Measurements from ENCODE around the gene NACC2.
A peak's percentile ranks its signal among the peaks of the same experiment; 100 is the strongest.
"Not testable (repeated sequence)": the region's sequence is repeated elsewhere in the genome, so short reads cannot be mapped to it uniquely, and the experiment has no call there.

Gene NACC2

GRCh38 chr9:136026943-136027289 is 68.2 kb downstream of the NACC2 start:
- H3K27ac ChIP-seq (ENCODE audit: low read length); H3K4me1 ChIP-seq (ENCODE audit: insufficient read depth, low read length); H3K9me3 ChIP-seq (ENCODE audit: insufficient read depth, low read depth, low read length); H3K27me3 ChIP-seq (ENCODE audit: insufficient read depth, low read length); H3K36me3 ChIP-seq (ENCODE audit: insufficient read depth, low read depth, low read length); H3K4me3 ChIP-seq (ENCODE audit: low read length); H3K9ac ChIP-seq (ENCODE audit: low read depth, low read length): not testable (repeated sequence)

GRCh38 chr9:136026266-136026942 is 68.7 kb downstream of the NACC2 start:
- no peaks in the 10 kb centered on the region for H3K9me3 ChIP-seq (ENCODE audit: insufficient read depth, low read depth, low read length)
- peaks cover 3% of the 10 kb centered on the region; the same call in 1 of the 2 replicates for H3K27me3 ChIP-seq (ENCODE audit: insufficient read depth, low read length)
- no peaks in the 10 kb centered on the region; the same call in 1 of the 2 replicates for H3K36me3 ChIP-seq (ENCODE audit: insufficient read depth, low read depth, low read length)
- no peak overlapping the region for H3K9ac ChIP-seq (ENCODE audit: low read depth, low read length)
- H3K4me1 ChIP-seq (ENCODE audit: insufficient read depth, low read length), result peaks cover 1% of the 10 kb centered on the region; the same call in 1 of the 2 replicates
- no peak overlapping the region for H3K27ac ChIP-seq (ENCODE audit: low read length)
- H3K4me3 ChIP-seq (ENCODE audit: low read length), result no peak overlapping the region

GRCh38 chr9:136025481-136025880 is 69.6 kb downstream of the NACC2 start:
- Histone ChIP-seq H3K9me3 (ENCODE audit: insufficient read depth, low read depth, low read length) (no peaks in the 10 kb centered on the region), H3K9ac (ENCODE audit: low read depth, low read length) (no peak overlapping the region), H3K4me3 (ENCODE audit: low read length) (no peak overlapping the region), H3K27me3 (ENCODE audit: insufficient read depth, low read length) (peaks cover 4% of the 10 kb centered on the region; the same call in 1 of the 2 replicates), H3K4me1 (ENCODE audit: insufficient read depth, low read length) (peaks cover 10% of the 10 kb centered on the region; the same call in 1 of the 2 replicates), H3K36me3 (ENCODE audit: insufficient read depth, low read depth, low read length) (no peaks in the 10 kb centered on the region; the same call in 1 of the 2 replicates), H3K27ac (ENCODE audit: low read length) (no peak overlapping the region)

- peaks cover 10% of the 10 kb centered on the region; the same call in 1 of the 2 replicates for H3K4me1 ChIP-seq (ENCODE audit: insufficient read depth, low read length)
- H3K27me3 ChIP-seq (ENCODE audit: insufficient read depth, low read length), result peaks cover 4% of the 10 kb centered on the region; the same call in 1 of the 2 replicates
These were observed 70.3 kb downstream of the NACC2 start for GRCh38 chr9:136024696-136025316.

GRCh38 chr9:136024286-136024685 is 70.8 kb downstream of the NACC2 start:
- H3K4me1 ChIP-seq (ENCODE audit: insufficient read depth, low read length), result peaks cover 10% of the 10 kb centered on the region; the same call in 1 of the 2 replicates
- H3K9me3 ChIP-seq (ENCODE audit: insufficient read depth, low read depth, low read length), result no peaks in the 10 kb centered on the region
- no peak overlapping the region for H3K27ac ChIP-seq (ENCODE audit: low read length)
- no peak overlapping the region for H3K9ac ChIP-seq (ENCODE audit: low read depth, low read length)
- peaks cover 4% of the 10 kb centered on the region; the same call in 1 of the 2 replicates for H3K27me3 ChIP-seq (ENCODE audit: insufficient read depth, low read length)
- no peaks in the 10 kb centered on the region; the same call in 1 of the 2 replicates for H3K36me3 ChIP-seq (ENCODE audit: insufficient read depth, low read depth, low read length)
- H3K4me3 ChIP-seq (ENCODE audit: low read length), result no peak overlapping the region

More at GRCh38 chr9:136024696-136025316, 70.3 kb downstream of the NACC2 start:
- Histone ChIP-seq H3K9ac (ENCODE audit: low read depth, low read length) (no peak overlapping the region), H3K4me3 (ENCODE audit: low read length) (no peak overlapping the region), H3K27ac (ENCODE audit: low read length) (no peak overlapping the region), H3K9me3 (ENCODE audit: insufficient read depth, low read depth, low read length) (no peaks in the 10 kb centered on the region), H3K36me3 (ENCODE audit: insufficient read depth, low read depth, low read length) (no peaks in the 10 kb centered on the region; the same call in 1 of the 2 replicates)

- Histone ChIP-seq H3K9ac (ENCODE audit: low read depth, low read length) (no peak overlapping the region), H3K27ac (ENCODE audit: low read length) (no peak overlapping the region), H3K9me3 (ENCODE audit: insufficient read depth, low read depth, low read length) (no peaks in the 10 kb centered on the region), H3K4me3 (ENCODE audit: low read length) (no peak overlapping the region), H3K27me3 (ENCODE audit: insufficient read depth, low read length) (peaks cover 4% of the 10 kb centered on the region; the same call in 1 of the 2 replicates), H3K4me1 (ENCODE audit: insufficient read depth, low read length) (peaks cover 10% of the 10 kb centered on the region; the same call in 1 of the 2 replicates), H3K36me3 (ENCODE audit: insufficient read depth, low read depth, low read length) (no peaks in the 10 kb centered on the region)
These were observed 71.5 kb downstream of the NACC2 start for GRCh38 chr9:136023410-136024225.

GRCh38 chr9:136022731-136023409 is 72.2 kb downstream of the NACC2 start:
- Histone ChIP-seq H3K9ac (ENCODE audit: low read depth, low read length) (no peak overlapping the region), H3K4me1 (ENCODE audit: insufficient read depth, low read length) (peaks cover 10% of the 10 kb centered on the region; the same call in 1 of the 2 replicates), H3K36me3 (ENCODE audit: insufficient read depth, low read depth, low read length) (no peaks in the 10 kb centered on the region), H3K27ac (ENCODE audit: low read length) (no peak overlapping the region), H3K27me3 (ENCODE audit: insufficient read depth, low read length) (peaks cover 4% of the 10 kb centered on the region; the same call in 1 of the 2 replicates), H3K4me3 (ENCODE audit: low read length) (no peak overlapping the region), H3K9me3 (ENCODE audit: insufficient read depth, low read depth, low read length) (no peaks in the 10 kb centered on the region)

- Histone ChIP-seq H3K27me3 (ENCODE audit: insufficient read depth, low read length) (peaks cover 4% of the 10 kb centered on the region; the same call in 1 of the 2 replicates), H3K9ac (ENCODE audit: low read depth, low read length) (no peak overlapping the region)
These were observed 73.0 kb downstream of the NACC2 start for GRCh38 chr9:136021872-136022681.

GRCh38 chr9:136021171-136021871 is 73.8 kb downstream of the NACC2 start:
- Histone ChIP-seq H3K9ac (ENCODE audit: low read depth, low read length) (no peak overlapping the region), H3K36me3 (ENCODE audit: insufficient read depth, low read depth, low read length) (no peaks in the 10 kb centered on the region), H3K27me3 (ENCODE audit: insufficient read depth, low read length) (peaks cover 4% of the 10 kb centered on the region; the same call in 1 of the 2 replicates)

More at GRCh38 chr9:136021872-136022681, 73.0 kb downstream of the NACC2 start:
- Histone ChIP-seq H3K4me3 (ENCODE audit: low read length) (no peak overlapping the region), H3K9me3 (ENCODE audit: insufficient read depth, low read depth, low read length) (no peaks in the 10 kb centered on the region), H3K27ac (ENCODE audit: low read length) (no peak overlapping the region), H3K36me3 (ENCODE audit: insufficient read depth, low read depth, low read length) (no peaks in the 10 kb centered on the region), H3K4me1 (ENCODE audit: insufficient read depth, low read length) (peaks cover 10% of the 10 kb centered on the region; the same call in 1 of the 2 replicates)

GRCh38 chr9:136020671-136021070 is 74.4 kb downstream of the NACC2 start:
- Histone ChIP-seq H3K27me3 (ENCODE audit: insufficient read depth, low read length) (peaks cover 4% of the 10 kb centered on the region; the same call in 1 of the 2 replicates), H3K36me3 (ENCODE audit: insufficient read depth, low read depth, low read length) (no peaks in the 10 kb centered on the region), H3K9me3 (ENCODE audit: insufficient read depth, low read depth, low read length) (no peaks in the 10 kb centered on the region), H3K4me1 (ENCODE audit: insufficient read depth, low read length) (peaks cover 10% of the 10 kb centered on the region; the same call in 1 of the 2 replicates), H3K27ac (ENCODE audit: low read length) (no peak overlapping the region), H3K4me3 (ENCODE audit: low read length) (peak overlapping the region; percentile 1; the same call in 1 of the 2 replicates), H3K9ac (ENCODE audit: low read depth, low read length) (no peak overlapping the region)

More at GRCh38 chr9:136021171-136021871, 73.8 kb downstream of the NACC2 start:
- Histone ChIP-seq H3K4me1 (ENCODE audit: insufficient read depth, low read length) (peaks cover 10% of the 10 kb centered on the region; the same call in 1 of the 2 replicates), H3K4me3 (ENCODE audit: low read length) (peak overlapping the region; percentile 1; the same call in 1 of the 2 replicates), H3K27ac (ENCODE audit: low read length) (no peak overlapping the region), H3K9me3 (ENCODE audit: insufficient read depth, low read depth, low read length) (no peaks in the 10 kb centered on the region)
